OCI-LY7 (cell line): ENCODE measurements around the gene CCL15. TPM values are rescaled to one million over a fixed set of nuclear protein-coding genes. Genes with fewer than 3 reads are reported as not detected.

ENCODE experiments used
- BruUV-seq: library from RNA; stranded (reverse); fragments of 400-500 nt; replicated peaks from 2 replicates; lab custom pipeline; 2021; lab: Mats Ljungman, UMichigan
- CTCF ChIA-PET: fragments of 300-600 bp; sonication (Branson Sonifier 250); formaldehyde crosslinking; loops from one replicate; lab custom pipeline; 2022; ENCODE audit warnings: antibody characterized with exemption; ENCODE audit not compliant: unreplicated experiment; lab: Charles Lee
- POLR2A ChIA-PET: fragments of 300-600 bp; sonication (Branson Sonifier 250); formaldehyde crosslinking; loops from one replicate; lab custom pipeline; 2022; ENCODE audit warnings: antibody characterized with exemption; lab: Charles Lee
- DNase-seq: peaks from one replicate; pipeline ENCODE4 v3.0.0-alpha.2; 2015; ENCODE audit warnings: low spot score
- H2AFZ ChIP-seq: fragments of 200-600 bp; sonication (generic), shearing (Covaris generic); 2 replicates; pipeline ENCODE4 v1.6.1; 2014; ENCODE audit warnings: mild to moderate bottlenecking, antibody characterized with exemption, low read length, moderate library complexity
- H3K27ac ChIP-seq: fragments of 200-600 bp; sonication (generic); 2 replicates; pipeline ENCODE4 v1.5.1; 2014; ENCODE audit warnings: mixed run types, low read depth, mild to moderate bottlenecking, moderate library complexity, low read length, inconsistent platforms; ENCODE audit not compliant: poor library complexity, severe bottlenecking
- H3K36me3 ChIP-seq: fragments of 200-600 bp; sonication (generic); 2 replicates; pipeline ENCODE4 v1.6.1; 2014; ENCODE audit warnings: mild to moderate bottlenecking, antibody characterized with exemption, low read length, moderate library complexity, mixed read lengths; ENCODE audit not compliant: insufficient read depth
- H3K4me1 ChIP-seq: fragments of 200-600 bp; sonication (generic); 2 replicates; pipeline ENCODE4 v1.5.1; 2014; ENCODE audit warnings: mild to moderate bottlenecking, low read length; ENCODE audit not compliant: insufficient read depth, poor library complexity, severe bottlenecking
- H3K4me2 ChIP-seq: fragments of 200-600 bp; sonication (generic); 2 replicates; pipeline ENCODE4 v1.6.1; 2014; ENCODE audit warnings: mild to moderate bottlenecking, low read length
- H3K4me3 ChIP-seq: fragments of 200-600 bp; sonication (generic); 2 replicates; pipeline ENCODE4 v1.5.1; 2014; ENCODE audit warnings: mild to moderate bottlenecking, low read depth, low read length; ENCODE audit not compliant: poor library complexity, severe bottlenecking
- H3K79me2 ChIP-seq: fragments of 200-600 bp; sonication (generic); 2 replicates; pipeline ENCODE4 v1.6.1; 2016; ENCODE audit warnings: low read depth, mild to moderate bottlenecking, low read length, moderate library complexity, mixed read lengths; ENCODE audit not compliant: insufficient read depth
- H3K9me2 ChIP-seq: fragments of 200-600 bp; sonication (generic); 2 replicates; pipeline ENCODE4 v1.6.1; 2016; ENCODE audit warnings: mild to moderate bottlenecking, low read length, mixed read lengths; ENCODE audit not compliant: insufficient read depth
- H3K9me3 ChIP-seq: fragments of 200-600 bp; sonication (generic); 2 replicates; pipeline ENCODE4 v1.6.1; 2014; ENCODE audit warnings: mild to moderate bottlenecking, mixed run types, low read length, mixed read lengths
- H4K20me1 ChIP-seq: fragments of 200-600 bp; sonication (generic); 2 replicates; pipeline ENCODE4 v1.6.1; 2014; ENCODE audit warnings: mild to moderate bottlenecking, antibody characterized with exemption, low read length, moderate library complexity, mixed read lengths; ENCODE audit not compliant: insufficient read depth
- CTCF ChIP-seq: fragments of 200-600 bp; sonication (generic); conservative IDR thresholded peaks from 2 replicates; pipeline ENCODE4 v1.5.1; 2014; ENCODE audit warnings: mild to moderate bottlenecking, antibody characterized with exemption, low read length, moderate library complexity, mixed read lengths
- EZH2phosphoT487 ChIP-seq: fragments of 200-600 bp; sonication (generic); IDR thresholded peaks from 2 replicates; pipeline ENCODE4 v1.6.1; 2018; ENCODE audit warnings: low read depth, borderline replicate concordance, mild to moderate bottlenecking, mixed run types, antibody characterized with exemption, low read length, moderate library complexity, mixed read lengths
- intact Hi-C: fragments of 100-400 bp; cut with micrococcal nuclease; formaldehyde crosslinking; loops from one replicate; pipeline ENCODE4 v1.10.0; 2022; ENCODE audit not compliant: unreplicated experiment
- total RNA-seq, 2 experiments: library from RNA; depleted of rRNA in 1 of 2; stranded (reverse); fragments of >200 nt in 1 of 2; shearing (Covaris generic) in 1 of 2; gene quantifications; 2 replicates each; pipeline ENCODE4 v1.2.3, GENCODE V29; 2014 to 2022

The CCL15 gene
- total RNA-seq, 2 experiments from 2014 or later, result not detected

GRCh38 chr17:36004594-36005108, 3.3 kb upstream of the CCL15 start:
- no peaks in the 10 kb centered on the region for H3K36me3 ChIP-seq
- ChIA-PET CTCF (no interaction called here), POLR2A (interaction anchor here (0.6 kb wide), 1 partner anchor 12 kb away, joined by 5 read pairs; no protein-coding TSS in a partner anchor)
- no peak overlapping the region for H3K27ac ChIP-seq
- BruUV-seq, result no TSS peak
- no peak for DNase-seq
- intact Hi-C loops, result no loop called here
- H3K4me1 ChIP-seq, result no peaks in the 10 kb centered on the region
- no peaks in the 10 kb centered on the region for H3K9me3 ChIP-seq
- TF ChIP-seq EZH2phosphoT487 (no peak), CTCF (no peak)
- no peaks in the 10 kb centered on the region for H3K9me2 ChIP-seq
- H3K79me2 ChIP-seq, result no peaks in the 10 kb centered on the region
- H2AFZ ChIP-seq, result no peak overlapping the region
- H3K4me2 ChIP-seq, result no peak overlapping the region
- H4K20me1 ChIP-seq, result no peaks in the 10 kb centered on the region
- no peak overlapping the region for H3K4me3 ChIP-seq

GRCh38 chr17:36002631-36003030, 1.3 kb upstream of the CCL15 start:
- Histone ChIP-seq H3K9me3 (no peaks in the 10 kb centered on the region), H3K79me2 (no peaks in the 10 kb centered on the region), H3K4me3 (no peak overlapping the region), H3K4me2 (no peak overlapping the region), H4K20me1 (no peaks in the 10 kb centered on the region), H3K4me1 (no peaks in the 10 kb centered on the region), H3K27ac (no peak overlapping the region), H3K9me2 (no peaks in the 10 kb centered on the region), H2AFZ (no peak overlapping the region), H3K36me3 (no peaks in the 10 kb centered on the region)
- no peak for DNase-seq
- TF ChIP-seq EZH2phosphoT487 (no peak), CTCF (no peak)
- ChIA-PET POLR2A (no interaction called here), CTCF (no interaction called here)
- BruUV-seq, result no TSS peak
- intact Hi-C loops, result no loop called here

GRCh38 chr17:36001862-36002603, 680 bp upstream of the CCL15 start:
- Histone ChIP-seq H3K9me3 (no peaks in the 10 kb centered on the region), H3K9me2 (no peaks in the 10 kb centered on the region), H2AFZ (no peak overlapping the region), H3K4me2 (no peak overlapping the region), H3K27ac (no peak overlapping the region), H3K4me3 (no peak overlapping the region), H3K4me1 (no peaks in the 10 kb centered on the region), H4K20me1 (no peaks in the 10 kb centered on the region), H3K79me2 (no peaks in the 10 kb centered on the region), H3K36me3 (no peaks in the 10 kb centered on the region)
- BruUV-seq, result no TSS peak
- TF ChIP-seq EZH2phosphoT487 (no peak), CTCF (no peak)
- intact Hi-C loops, result no loop called here
- DNase-seq, result no peak
- POLR2A ChIA-PET, result interaction anchor here (0.6 kb wide), 1 partner anchor 110 kb away, joined by 3 read pairs; no protein-coding TSS in a partner anchor
- CTCF ChIA-PET, result no interaction called here
